Loucy (cell line): ENCODE data around the gene RAB30.

Experiments used
- CTCF ChIP-seq: fragments of 200-600 bp; sonication (generic); conservative IDR thresholded peaks from 2 replicates; pipeline ENCODE4 v1.5.1; 2014; ENCODE audit warnings: mild to moderate bottlenecking, antibody characterized with exemption, low read length
- EZH2phosphoT487 ChIP-seq: fragments of 200-600 bp; IDR thresholded peaks from 2 replicates; pipeline ENCODE4 v1.6.1; 2018; ENCODE audit warnings: antibody characterized with exemption, mild to moderate bottlenecking, moderate library complexity, borderline replicate concordance

- no peak for TF ChIP-seq CTCF
- no peak for TF ChIP-seq EZH2phosphoT487
These were observed 122.3 kb downstream of the RAB30 start for GRCh38 chr11:82949352-82949751.
